Gastroesophageal sphincter (tissue), 4 donors: ENCODE measurements around the gene TUBA1B. TPM values are rescaled to one million over a fixed set of nuclear protein-coding genes. Genes with fewer than 3 reads are reported as not detected.

Source experiments
- ATAC-seq: fragments of 150-250 bp; one replicate; pipeline ENCODE4 v1.9.1; 2016; ENCODE audit warnings: mild to moderate bottlenecking, moderate library complexity
- H3K27ac ChIP-seq, 4 donors: fragments of 200-600 bp; sonication (generic) in 3 of 4; 1 replicate in 3 of 4; 2 replicates in 1 of 4; pipeline ENCODE4 v1.5.1; 2016 to 2019
- H3K27me3 ChIP-seq: fragments of 200-600 bp; sonication (generic); one replicate; pipeline ENCODE4 v1.5.1; 2019
- H3K36me3 ChIP-seq, 2 donors: fragments of 200-600 bp; sonication (generic); one replicate each; pipeline ENCODE4 v1.5.1; 2019; ENCODE audit warnings: control low read depth in 1 of 2
- H3K4me1 ChIP-seq, 3 donors: fragments of 200-600 bp; sonication (generic); 1 replicate in 2 of 3; 2 replicates in 1 of 3; pipeline ENCODE4 v1.5.1; 2016 to 2019; ENCODE audit warnings: control low read depth in 2 of 3
- H3K4me3 ChIP-seq, 2 donors: fragments of 200-600 bp; sonication (generic); one replicate each; pipeline ENCODE4 v1.5.1; 2019; ENCODE audit warnings: mild to moderate bottlenecking in 1 of 2, moderate library complexity in 1 of 2
- H3K9me3 ChIP-seq, 3 donors: fragments of 200-600 bp; sonication (generic); one replicate each; pipeline ENCODE4 v1.5.1; 2017 to 2019; ENCODE audit warnings: control low read depth in 2 of 3
- CTCF ChIP-seq, 4 experiments: fragments of 200-600 bp in 2 of 4; fragments of 450-650 bp in 2 of 4; sonication (generic) in 1 of 4; IDR thresholded peaks; one replicate each; pipeline ENCODE4 v1.5.1; 2017 to 2019; ENCODE audit warnings: antibody characterized with exemption in 4 of 4, mild to moderate bottlenecking in 2 of 4, moderate library complexity in 2 of 4
- EP300 ChIP-seq: sonication (generic); formaldehyde crosslinking; IDR thresholded peaks from one replicate; pipeline ENCODE4 v1.6.1; 2017; ENCODE audit warnings: antibody characterized with exemption, mild to moderate bottlenecking
- POLR2A ChIP-seq, 2 donors: fragments of 450-650 bp; IDR thresholded peaks; one replicate each; pipeline ENCODE4 v1.6.1; 2017; ENCODE audit warnings: antibody characterized with exemption in 2 of 2, mild to moderate bottlenecking in 2 of 2, moderate library complexity in 1 of 2
- POLR2AphosphoS5 ChIP-seq: sonication (generic); formaldehyde crosslinking; IDR thresholded peaks from one replicate; pipeline ENCODE4 v1.6.1; 2017; ENCODE audit warnings: antibody characterized with exemption
- WGBS, 2 donors: methylation state at CpG; one replicate each; pipeline ENCODE4 v1.1.5; 2018; ENCODE audit warnings: low coverage in 1 of 2; 5-methylcytosine and 5-hydroxymethylcytosine counted together
- total RNA-seq, 4 donors: library from RNA; depleted of rRNA; stranded (reverse); fragments of >200 nt; gene quantifications; one replicate each; pipeline ENCODE4 v1.1.0, GENCODE V29; 2016

TUBA1B gene
- total RNA-seq, 4 donors from 2014 or later: 568 to 1,050 (median 731) TPM

DNA sequence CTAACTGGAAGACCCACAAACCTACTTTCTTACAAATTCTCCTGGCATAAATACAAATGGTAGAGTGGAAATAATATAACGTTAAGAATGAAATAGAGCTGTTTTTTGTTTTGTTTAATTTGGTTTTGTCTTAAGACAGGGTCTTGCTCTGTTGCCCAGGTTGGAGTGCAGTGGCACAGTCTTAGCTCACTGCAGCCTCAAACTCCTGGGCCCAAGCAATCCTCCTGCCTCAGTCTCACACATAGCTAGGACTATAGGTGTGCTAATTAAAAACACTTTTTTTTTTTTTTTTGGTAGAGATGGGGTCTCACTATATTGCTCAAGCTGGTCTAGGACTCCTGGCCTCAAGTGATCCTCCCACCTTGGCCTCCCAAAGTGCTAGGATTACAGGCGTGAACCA is 32.5 kb downstream of the TUBA1B start:
- Histone ChIP-seq H3K4me3 (no peak overlapping the region), H3K9me3 (no peaks in the 10 kb centered on the region), H3K27me3 (peaks cover 13% of the 10 kb centered on the region), H3K4me1 (peaks cover 0 to 18% (median 12%) of the 10 kb centered on the region in 3 donors), H3K36me3 (peaks cover 0 to 81% of the 10 kb centered on the region in 2 donors), H3K27ac (no peak overlapping the region)
- no peak for ATAC-seq
- WGBS, 2 donors: 70 to 93% methylated on average over 2 of the region's 2 CpGs
- TF ChIP-seq POLR2AphosphoS5 (no peak), POLR2A (IDR thresholded peaks at IDR 0.05) (no peak), CTCF (IDR thresholded peaks at IDR 0.05) (no peak), EP300 (no peak)

DNA sequence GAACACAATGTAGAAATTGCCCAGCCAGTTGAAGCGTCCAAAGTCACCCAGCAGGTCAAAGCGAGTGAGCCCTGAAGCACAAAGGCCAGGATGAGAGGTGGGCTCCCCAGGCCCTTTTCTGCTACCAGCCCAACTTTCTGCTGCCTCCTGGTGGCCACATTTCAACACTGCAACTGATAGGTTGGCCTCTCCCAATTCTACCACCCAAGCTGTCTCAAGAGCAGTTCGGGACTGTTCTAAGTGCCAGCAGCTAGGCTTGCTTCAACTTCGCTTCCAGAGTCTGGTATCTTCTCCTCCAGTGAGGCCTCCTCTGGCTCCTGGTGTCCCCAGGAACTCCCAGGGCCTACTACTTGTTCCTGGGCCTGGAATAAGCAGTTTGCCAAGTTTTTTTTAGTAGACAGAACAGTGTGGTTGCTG is 33.2 kb downstream of the TUBA1B start:
- no peak for TF ChIP-seq POLR2AphosphoS5
- peak in 3 of 4 experiments; percentile 58 to 81 (median 74) for TF ChIP-seq CTCF (IDR thresholded peaks at IDR 0.05)
- no peak for TF ChIP-seq POLR2A (IDR thresholded peaks at IDR 0.05)
- no peak for TF ChIP-seq EP300
- no peaks in the 10 kb centered on the region for H3K9me3 ChIP-seq
- H3K27me3 ChIP-seq: peaks cover 20% of the 10 kb centered on the region
- ATAC-seq: no peak
- peaks cover 0 to 21% (median 14%) of the 10 kb centered on the region in 3 donors for H3K4me1 ChIP-seq
- peak overlapping the region in 1 of 4 donors; percentile 19 for H3K27ac ChIP-seq
- H3K36me3 ChIP-seq: peaks cover 0 to 74% of the 10 kb centered on the region in 2 donors
- no peak overlapping the region for H3K4me3 ChIP-seq
- 41 to 43% methylated on average over 2 to 4 of the region's 4 CpGs for WGBS, 2 donors

GRCh38 chr12:49097381-49097780 is 33.8 kb downstream of the TUBA1B start:
- TF ChIP-seq CTCF (IDR thresholded peaks at IDR 0.05) (no peak), POLR2AphosphoS5 (no peak), POLR2A (IDR thresholded peaks at IDR 0.05) (no peak), EP300 (no peak)
- peaks cover 0 to 28% (median 18%) of the 10 kb centered on the region in 3 donors for H3K4me1 ChIP-seq
- H3K27ac ChIP-seq: peak overlapping the region in 1 of 4 donors; percentile 19
- no peak for ATAC-seq
- H3K9me3 ChIP-seq: no peaks in the 10 kb centered on the region
- no CpG with 5 or more reads among the region's 3 CpGs for WGBS, 2 donors
- no peak overlapping the region for H3K4me3 ChIP-seq
- H3K27me3 ChIP-seq: peaks cover 26% of the 10 kb centered on the region
- peaks cover 0 to 68% of the 10 kb centered on the region in 2 donors for H3K36me3 ChIP-seq

DNA sequence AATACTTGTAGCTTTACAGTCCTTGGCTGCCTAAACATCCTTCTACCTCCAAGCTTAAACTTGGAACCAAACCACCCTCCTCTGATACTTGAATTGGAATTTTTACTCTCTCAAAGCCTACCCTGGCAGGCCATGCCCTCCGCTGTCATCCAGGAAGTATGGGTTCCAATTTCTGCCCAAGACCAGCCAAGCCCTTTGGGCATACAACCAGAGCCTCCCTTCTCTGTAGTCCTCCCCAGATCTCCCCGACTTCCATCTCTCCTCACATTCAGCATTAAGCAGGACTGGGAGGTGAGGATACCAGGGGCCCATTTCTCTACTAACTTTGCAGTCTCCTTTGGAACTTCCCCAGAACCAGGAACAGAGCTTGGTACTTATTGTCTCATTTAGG is 36.2 kb downstream of the TUBA1B start:
- Histone ChIP-seq H3K9me3 (no peaks in the 10 kb centered on the region), H3K27ac (peak overlapping the region in 1 of 4 donors; percentile 67), H3K4me3 (peak overlapping the region in 1 of 2 donors; percentile 43), H3K27me3 (peaks cover 51% of the 10 kb centered on the region), H3K4me1 (peaks cover 0 to 52% (median 36%) of the 10 kb centered on the region in 3 donors), H3K36me3 (peaks cover 0 to 43% of the 10 kb centered on the region in 2 donors)
- WGBS, 2 donors: 59 to 80% methylated on average over 2 of the region's 2 CpGs
- no peak for ATAC-seq
- TF ChIP-seq POLR2AphosphoS5 (peak; percentile 17), EP300 (no peak)

GRCh38 chr12:49094160-49094974 is 36.8 kb downstream of the TUBA1B start, which contains the start of gene DHH:
TSS of gene DHH (minus strand) at chr12:49094801. CDS start at chr12:49094512, 289 bp downstream.
- Histone ChIP-seq H3K4me1 (peaks cover 0 to 58% (median 41%) of the 10 kb centered on the region in 3 donors), H3K27me3 (peaks cover 57% of the 10 kb centered on the region), H3K36me3 (peaks cover 0 to 37% of the 10 kb centered on the region in 2 donors), H3K9me3 (no peaks in the 10 kb centered on the region), H3K27ac (peak within 1 kb of the TSS in 3 of 4 donors; percentile 14 to 67 (median 26)), H3K4me3 (peak within 1 kb of the TSS in 1 of 2 donors; percentile 43)
- 0 to 4% methylated on average over 1 to 9 of the region's 49 CpGs for WGBS, 2 donors
- TF ChIP-seq EP300 (no peak), POLR2A (IDR thresholded peaks at IDR 0.05) (no peak), CTCF (IDR thresholded peaks at IDR 0.05) (no peak), POLR2AphosphoS5 (peak; percentile 14)
- peak; percentile 27 for ATAC-seq
